NT2/D1 (cell line): ENCODE data around the gene BRAT1.

Experiments used
- SUZ12 ChIP-seq: IDR thresholded peaks from 2 replicates; pipeline ENCODE4 v1.6.1; 2011; ENCODE audit not compliant: insufficient read length, insufficient read depth; ENCODE audit errors: extremely low read depth
- YY1 ChIP-seq: IDR thresholded peaks from 2 replicates; pipeline ENCODE4 v1.6.1; 2011; ENCODE audit not compliant: insufficient read length, insufficient read depth
- ZNF274 ChIP-seq: IDR thresholded peaks from 2 replicates; pipeline ENCODE4 v1.6.1; 2011; ENCODE audit warnings: mild to moderate bottlenecking, low read depth, low read length

DNA sequence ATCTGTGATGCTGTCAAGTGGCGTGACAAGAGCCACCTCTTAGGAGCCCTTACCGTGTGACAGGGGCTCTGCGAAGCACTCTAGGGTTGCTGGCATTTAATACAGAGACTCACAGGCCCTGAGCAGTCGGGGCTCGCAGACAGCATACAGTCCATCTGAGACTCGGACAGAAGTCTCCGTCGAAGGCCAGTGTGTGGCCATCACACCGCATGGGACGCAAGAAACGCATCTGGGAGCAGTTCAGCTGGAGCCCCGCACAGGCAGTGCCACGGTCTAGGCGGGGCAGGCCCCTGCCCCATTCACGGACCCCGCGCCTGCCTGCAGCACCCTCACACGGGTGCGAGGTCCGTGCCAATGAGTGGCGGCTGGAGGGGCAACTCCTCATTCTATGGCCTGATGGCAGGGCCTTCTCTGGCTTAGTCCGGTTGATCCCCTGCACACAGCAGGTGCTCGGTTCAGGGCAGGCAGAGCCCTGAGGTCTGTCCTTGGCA is 37.1 kb upstream of the BRAT1 start:
- TF ChIP-seq YY1 = no peak
- TF ChIP-seq SUZ12 = no peak
- TF ChIP-seq ZNF274 = no peak
